ENCODE measurements around the gene NTRK1.
A peak's percentile ranks its signal among the peaks of the same experiment; 100 is the strongest.

The NTRK1 gene

DNA sequence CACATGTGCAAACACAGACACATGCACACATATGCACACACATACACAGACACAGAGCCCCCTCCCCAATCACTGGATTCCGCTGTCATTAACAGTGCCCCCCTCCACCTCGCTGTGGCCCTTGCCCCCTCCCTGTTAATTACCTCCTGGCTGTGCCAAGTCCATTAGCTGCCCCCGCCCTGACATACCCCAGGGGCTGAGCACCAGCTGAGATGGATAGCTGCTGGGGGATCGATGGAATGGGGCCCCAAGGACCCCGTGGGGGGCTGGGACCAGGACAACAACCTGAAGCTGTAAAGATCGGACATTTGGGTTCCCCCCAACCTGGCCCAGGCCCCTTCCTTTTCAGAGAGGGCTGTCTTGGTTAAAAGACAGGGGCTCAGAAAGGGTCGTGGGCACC, 23.3 kb downstream of the NTRK1 start:
- no peak for DNase-seq

DNA sequence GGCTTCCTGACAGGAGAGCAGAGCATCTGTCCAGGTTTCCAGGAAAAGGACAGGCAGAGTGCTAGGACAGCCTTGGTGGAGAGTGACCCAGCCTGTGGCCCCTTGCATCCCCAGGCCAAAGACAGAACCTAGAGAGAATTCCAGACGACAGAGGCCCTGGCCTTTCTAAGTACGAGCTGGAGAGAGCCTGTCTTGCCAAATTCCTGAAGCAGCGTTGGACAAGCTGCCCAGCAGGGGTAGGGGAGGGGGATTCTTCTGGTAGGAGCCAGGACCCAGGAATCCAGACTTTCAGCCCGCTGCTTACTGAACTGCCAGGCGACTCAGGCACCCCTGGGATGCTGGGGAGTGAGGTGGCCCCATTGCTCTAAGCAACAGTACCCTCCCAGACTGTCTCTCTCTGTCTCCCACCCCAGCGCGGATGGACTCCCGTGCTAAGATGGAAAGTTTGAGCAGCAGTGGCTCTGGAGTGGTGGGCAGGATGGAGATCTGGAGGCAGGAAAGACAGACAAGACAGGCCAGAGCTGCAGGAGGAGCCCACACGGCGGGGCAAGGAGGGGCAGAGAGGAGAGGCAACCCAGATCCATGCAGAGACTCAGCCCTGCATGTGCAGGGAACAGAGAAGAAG, 24.0 kb downstream of the NTRK1 start:
- DNase-seq, result no peak

DNA sequence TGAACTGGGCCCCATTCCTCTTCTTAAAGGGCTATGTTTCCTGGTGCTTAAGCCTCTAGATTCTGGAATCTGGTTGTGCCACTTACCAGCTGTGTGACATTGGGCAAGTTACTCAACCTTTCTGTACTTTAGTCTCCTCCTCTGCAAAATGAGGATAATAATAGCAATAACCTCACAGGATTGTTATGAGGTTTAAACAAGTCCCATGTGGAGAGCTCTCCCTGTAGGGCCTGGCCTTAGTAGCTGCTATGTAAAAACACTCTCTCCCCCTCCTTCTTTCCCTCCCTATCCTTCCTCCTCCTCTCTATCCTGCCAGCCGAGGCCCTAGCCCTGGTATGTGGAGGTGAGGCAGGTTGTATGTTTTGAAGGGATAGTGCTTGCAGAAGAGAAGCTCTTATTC, 24.6 kb downstream of the NTRK1 start:
- no peak for DNase-seq

DNA sequence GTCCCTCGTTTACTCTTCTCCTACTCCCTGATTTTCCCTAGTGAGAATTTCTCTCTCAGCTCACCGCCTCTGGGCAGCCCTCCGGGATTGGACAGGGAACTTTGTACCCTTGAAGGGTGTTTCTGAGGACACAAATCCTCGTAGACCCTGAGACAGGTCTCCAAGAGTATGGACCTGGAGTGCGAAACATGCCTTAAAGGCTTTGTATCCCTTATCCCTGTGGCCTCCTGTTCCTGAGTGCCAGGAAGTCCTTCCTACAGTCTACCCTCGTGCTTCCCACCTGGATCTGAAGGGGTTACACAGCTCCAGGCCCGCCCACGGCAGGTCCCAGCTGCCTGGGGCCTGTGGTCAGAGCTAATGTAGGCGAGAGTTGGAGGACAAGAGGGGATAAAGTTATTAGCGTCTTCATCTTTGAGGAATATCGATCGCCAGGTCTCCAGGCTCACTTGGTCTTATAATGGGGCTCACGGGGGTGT, 25.3 kb downstream of the NTRK1 start:
- DNase-seq, result no peak

DNA sequence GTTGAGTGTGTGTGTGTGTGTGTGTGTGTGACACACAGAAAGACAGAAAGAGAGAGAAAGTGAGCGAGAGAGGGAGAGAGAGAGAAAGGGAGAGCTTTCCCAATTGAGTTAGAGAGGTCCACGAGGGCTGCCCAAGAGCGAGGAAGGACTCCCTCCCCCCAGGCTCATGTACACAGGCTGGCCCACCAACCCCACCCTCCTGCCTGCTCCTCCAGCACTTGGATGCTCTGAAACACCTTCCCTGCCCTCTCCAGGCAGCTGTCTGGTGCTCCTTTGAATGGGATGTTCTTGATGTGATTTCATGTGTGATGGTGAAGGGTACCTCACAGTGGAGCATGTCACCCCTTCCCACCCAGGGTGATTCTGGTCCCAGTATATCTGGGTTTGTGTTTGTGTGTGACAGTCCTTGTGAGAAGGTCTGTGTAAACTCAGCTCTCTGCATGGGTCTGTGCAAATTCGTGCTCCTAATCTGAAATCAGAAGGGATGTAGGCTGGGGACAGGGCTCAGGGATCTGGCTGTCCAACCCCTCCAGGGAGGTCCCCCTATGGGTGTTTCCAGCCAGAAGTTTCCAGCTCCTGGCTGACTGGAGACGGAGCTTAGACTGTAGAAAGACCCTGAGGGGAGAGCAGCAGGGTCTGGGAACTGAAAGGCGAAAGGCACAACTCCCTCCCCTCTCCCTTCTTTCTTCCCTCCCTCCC, 26.1 kb downstream of the NTRK1 start:
- no peak for DNase-seq

DNA sequence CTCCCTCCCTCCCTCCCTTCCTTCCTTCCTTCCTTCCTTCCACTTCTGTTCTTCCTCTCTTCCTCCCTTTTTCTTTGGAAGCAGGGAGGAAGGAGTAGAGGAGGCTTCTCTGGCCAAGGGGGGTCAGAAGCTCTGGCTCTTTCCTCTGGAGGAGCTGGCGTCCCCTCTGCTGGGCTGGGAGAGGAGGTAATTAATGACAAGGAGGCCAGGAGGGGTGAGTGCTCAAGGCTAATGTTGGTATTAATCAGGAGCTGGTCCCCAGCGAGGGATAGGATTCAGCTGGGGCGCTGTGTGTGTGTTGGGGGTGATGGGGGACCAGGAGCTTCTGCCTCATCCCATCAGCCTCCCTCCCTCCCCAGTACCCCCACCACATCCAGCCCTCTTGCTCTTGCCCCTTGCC, 26.7 kb downstream of the NTRK1 start:
- DNase-seq, result no peak

DNA sequence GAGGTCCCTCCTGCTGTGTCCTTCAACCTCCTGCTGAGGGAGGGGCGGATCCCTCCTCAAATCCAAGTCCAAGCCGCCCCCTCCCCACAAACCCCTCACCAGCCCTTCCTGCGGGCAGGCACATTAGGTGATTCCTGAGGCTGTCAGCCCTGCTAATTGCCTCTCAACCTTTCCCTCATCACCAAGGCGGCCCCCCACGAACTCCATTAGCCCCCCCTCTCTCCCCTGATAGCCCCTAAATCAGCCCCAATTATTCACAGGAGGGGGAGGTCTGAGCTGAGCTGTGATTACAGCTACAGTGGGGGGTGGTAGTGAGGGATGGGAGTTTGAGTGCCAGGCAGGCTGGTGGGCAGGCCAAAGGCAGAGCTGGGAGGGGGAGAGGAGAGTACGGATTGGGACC, 27.1 kb downstream of the NTRK1 start:
- DNase-seq, result no peak

DNA sequence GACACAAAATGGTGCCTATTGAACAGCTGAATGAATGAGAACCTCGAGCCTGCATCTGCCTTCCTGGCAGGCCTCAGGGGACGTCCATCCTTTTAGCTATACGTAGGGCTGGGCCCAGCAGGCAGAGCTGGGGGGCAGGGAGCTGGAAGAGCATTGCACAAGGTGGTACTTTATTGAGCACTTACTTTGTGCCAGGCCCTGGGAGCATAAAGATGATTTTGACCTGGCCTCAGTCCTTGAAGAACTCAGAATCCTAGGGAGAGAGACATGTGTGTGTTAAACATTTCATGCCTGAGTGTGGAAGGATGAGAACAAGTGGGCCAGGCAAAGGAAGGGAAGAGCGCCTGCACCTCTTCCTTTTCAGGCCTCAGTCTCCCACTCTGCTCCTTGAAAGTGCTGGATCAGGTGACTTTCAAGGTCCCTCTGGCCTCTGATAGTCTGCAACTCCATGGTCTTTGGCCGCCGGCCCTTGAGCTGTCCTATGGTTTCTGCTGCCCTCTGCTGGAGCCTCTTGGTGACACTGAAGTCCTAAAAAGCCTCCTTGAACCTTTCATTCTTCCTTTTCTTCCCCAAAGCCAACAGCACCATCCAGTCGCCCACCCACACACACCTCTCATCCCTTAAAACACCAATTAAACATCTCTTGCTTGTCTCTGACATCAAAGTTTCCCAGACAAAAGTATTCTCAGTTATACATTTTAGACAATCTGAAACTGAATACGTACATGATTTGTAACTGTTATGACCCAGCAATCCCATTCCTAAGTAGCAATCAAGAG, 29.3 kb downstream of the NTRK1 start:
- DNase-seq, result peak; percentile 49

DNA sequence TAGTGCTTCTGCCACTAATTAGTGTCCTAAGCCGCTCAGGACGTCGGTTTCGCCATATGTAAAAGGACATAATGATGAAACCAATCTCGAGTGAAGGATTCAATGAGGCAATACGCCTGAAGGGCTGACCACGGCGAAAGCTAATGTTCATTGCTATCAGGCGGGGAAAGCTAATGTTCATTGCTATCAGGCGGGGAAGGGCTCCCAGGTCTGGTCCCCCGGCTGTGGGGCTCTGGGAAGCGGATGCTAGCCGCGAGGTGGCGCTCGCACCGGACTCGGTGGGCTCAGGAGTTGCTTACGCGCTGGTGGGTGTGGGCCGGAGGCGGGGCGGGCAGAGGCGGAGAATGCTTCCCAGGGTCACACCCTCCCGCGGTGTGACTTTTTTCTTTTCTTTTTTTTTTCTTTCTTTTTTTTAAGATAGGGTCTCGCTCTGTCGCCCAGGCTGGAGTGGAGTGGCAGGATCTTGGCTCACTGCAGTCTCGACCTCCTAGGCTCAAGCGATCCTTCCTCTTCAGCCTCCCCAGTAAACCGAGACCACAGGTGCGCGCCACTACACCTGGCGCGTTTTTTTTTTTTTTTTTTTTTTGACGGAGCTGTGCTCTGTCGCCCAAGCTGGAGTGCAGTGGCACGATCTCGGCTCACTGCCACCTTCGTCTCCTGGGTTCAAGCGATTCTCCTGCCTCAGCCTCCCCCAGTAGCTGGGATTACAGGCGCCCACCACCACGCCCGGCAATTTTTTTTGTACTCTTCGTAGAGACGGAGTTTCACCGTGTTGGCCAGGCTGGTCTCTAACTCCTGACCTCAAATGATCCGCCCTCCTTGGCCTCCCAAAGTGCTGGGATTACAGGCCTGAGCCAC, 31.8 kb downstream of the NTRK1 start:
- peak; percentile 81 for DNase-seq

DNA sequence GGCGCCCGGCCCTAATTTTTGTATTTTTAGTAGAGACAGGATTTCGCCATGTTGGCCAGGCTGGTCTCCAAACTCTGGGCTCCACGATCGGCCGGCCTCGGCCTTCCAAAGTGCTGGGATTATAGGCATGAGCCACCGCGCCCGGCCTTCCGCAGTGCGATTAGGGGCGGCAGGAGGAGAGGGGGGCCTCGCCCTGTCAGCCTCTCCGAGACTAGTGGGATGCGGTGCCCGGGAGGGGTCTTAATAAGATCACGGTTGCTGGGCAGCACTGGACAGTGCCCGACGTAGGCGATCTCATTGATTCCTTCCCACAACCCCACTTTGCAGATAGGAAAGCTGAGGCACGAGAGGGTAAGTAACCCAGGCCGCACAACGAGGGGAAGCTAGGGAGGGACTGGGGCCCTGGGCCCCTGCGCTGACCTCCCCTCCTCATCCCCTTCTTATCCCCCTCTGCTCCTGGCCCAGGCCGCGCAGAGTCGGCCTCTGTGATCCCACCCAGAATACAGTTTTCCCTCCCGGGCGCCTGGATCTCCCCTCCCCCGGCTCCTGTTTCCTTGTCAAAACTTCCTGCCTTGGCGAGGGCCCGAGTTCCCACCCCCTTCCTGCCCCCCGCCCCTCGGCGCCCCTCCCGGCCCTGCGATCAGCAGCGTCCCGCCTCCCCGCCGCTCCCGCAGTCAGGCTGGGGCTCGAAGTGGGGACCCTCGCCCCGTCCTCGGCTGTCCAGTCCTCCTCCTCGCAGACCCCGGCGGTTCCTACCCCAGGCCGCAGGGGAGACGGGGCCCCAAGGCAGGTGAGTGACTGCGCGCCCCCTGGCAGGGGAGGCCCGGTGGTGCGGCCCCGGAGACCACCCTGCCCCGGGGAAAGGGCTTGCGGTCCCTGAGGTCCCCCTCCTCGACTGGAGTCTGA, 32.6 kb downstream of the NTRK1 start, which contains the start of gene PEAR1:
TSS of gene PEAR1 (plus strand) at position 671 of the 906 bp plus-strand sequence. CDS start 10,209 bp downstream, outside the sequence.
- DNase-seq, result no peak

DNA sequence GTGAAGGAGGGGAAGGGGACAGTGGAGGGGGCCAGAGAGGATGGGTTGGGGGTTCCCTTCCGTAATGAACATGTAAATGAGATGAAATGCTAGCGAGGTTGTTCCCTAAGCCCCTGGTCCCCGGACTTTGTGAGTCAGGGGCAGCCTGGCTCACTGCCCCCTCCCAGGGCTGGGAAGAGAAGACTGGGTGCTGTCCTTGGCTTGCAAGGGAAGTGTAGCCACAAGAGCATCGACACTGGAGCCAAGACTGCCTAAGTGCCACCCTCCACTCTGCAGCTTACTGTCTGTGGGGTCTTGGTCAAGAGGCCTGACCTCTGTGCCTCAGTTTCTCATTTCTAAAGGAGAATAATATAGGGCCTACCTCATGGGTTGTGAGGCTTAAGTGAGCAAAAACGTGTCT, 33.3 kb downstream of the NTRK1 start:
- no peak for DNase-seq

DNA sequence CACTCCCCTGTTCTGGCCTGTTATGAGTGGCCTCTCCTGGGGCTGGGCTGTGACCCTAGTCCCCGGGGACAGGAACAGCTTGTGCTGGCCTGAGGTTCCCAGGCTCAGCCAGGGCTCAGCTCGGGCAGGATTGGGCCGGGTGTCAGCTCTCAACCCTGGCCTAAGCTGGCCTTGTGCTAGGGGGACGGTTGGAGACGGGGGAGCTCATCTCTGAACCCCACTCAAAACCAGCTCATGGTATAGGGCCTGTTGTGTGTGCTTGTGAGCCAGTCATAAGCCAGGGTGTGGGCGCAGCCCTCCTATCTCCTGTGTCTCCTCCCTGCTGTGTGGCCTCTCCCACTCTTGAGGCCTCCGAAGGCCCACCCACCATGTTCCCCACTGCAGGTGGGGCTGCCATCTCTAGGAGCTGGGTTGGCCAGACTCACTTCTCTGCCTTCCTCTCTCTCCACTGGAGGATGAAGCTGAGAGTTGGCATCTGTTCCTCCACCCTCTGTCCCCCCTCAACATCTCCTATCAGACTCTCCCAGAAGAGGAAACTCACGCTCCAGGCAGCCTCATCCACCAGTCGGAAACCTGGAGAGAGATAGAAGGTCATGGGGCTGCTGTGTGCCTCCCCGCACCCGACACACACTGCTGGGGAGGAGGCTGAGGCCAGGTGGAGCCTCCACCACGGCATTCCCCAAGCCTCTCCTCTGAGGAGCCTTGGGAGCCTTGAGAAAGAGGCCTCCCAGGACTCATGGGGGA, 34.2 kb downstream of the NTRK1 start:
- DNase-seq, result no peak

DNA sequence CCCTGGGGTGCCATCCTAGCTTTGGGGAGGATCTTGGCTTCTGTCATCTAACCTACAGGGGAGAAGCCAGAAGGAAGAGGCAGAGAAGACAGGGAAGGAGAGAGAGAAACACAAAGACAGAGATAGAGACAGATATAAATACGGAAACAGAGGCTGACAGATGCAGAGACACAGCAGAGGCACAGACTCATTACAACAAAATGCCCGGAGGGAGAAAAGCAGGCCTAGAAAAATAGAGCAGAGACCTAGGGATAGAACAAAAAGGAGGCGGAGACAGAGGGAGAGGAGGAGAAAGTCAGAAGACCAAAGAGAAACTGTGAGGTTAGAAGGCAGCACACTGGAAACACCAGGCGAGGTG, 34.8 kb downstream of the NTRK1 start:
- DNase-seq, result no peak

DNA sequence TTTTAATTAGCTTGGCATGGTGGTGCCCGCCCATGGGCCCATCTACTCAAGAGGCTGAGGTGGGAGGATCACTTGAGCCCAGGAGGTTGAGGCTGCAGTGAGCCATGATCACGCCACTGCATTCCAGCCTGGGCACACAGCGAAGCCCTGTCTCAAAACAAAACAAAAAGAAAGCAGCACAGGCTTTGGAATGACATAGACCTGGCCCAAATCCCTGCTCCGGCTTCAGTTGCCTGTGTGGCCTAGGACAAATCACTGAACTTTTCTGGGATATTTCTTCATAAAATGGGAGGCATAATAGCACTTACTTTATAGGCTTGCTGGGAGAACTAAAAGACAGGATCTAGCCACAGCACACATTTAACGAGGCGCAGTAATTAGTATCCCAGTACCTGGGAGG, 35.3 kb downstream of the NTRK1 start:
- DNase-seq, result no peak

DNA sequence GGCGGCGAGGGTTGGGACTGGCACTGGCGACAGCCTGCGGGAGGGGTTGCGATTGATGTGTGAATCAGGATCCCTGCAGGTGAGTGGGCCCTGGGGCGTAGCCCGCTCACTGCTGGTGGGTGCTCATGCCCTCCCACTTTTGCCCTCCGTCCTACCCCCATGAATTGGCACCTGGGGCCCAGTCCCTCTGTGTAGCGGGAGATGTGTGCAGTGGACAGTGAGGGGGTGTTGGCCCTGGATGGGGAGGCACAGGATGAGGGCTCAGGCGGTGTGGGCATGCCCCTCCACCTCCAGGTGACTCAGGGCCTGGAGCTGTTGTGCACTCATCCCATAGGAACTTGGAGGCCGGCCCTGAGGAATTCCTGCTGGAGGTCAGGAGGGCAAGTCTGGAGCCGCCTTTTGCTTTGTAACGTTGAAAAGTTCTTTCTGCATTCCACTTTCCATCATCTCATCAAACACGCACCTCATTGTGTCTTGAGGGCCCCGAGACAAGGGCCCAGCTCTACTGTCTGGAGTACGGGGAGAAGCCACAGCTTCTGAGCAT, 35.9 kb downstream of the NTRK1 start:
- peak; percentile 66 for DNase-seq

DNA sequence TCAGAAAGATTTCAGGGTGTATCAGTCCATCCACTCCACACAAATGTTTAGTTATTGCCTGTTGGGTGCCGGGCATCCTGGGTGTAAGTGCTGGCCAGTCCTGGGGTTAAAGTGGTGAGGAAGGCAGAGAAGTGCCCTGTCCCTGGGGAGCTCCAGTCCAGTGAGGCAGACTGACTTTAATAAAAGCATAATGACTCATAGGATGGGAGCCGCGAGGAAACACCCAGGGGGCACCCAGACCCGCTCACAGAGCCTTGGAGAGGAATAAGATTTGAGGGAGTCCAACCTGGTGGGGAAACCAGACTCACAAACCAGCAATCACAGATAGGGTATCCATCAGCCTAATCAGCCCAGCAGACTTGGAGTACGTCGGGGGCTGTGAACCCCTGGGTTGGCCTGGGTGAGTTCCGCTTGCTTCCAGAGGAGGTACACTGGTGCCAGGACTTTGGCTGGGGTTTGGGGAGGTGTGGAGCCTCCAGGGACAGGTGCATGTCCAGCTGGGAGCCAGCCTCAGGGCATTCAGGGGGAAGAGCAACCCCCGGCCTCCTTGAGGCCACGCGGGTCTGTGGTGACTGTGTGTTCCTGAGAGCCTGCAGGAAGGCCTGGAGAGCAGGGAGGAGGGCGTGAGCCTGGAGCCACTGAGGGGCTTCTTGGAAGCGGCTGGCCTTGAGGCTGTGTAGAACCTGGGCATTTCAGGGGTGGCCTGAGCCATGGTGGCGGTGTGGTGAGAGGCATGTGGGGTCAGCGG, 36.6 kb downstream of the NTRK1 start:
- peak; percentile 49 for DNase-seq

DNA sequence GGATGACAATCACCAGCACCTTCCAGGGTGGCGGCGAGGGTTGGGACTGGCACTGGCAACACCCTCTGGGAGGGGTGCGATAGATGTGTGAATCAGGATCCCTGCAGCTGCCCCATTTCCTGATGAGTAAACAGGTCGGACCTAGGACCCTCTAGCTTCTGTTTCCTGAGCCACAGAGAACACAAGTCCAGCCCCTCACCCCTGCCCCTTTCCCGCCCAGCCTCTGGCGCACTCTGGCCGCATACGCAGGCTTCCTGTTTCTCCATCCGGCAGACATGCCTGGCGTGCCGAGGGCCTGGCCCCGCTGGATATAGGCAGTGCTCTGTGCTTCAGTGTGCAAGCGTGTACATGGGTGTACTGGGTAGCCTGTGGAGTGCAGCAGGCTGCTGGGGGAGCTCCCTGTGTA, 37.5 kb downstream of the NTRK1 start:
- DNase-seq, result no peak

DNA sequence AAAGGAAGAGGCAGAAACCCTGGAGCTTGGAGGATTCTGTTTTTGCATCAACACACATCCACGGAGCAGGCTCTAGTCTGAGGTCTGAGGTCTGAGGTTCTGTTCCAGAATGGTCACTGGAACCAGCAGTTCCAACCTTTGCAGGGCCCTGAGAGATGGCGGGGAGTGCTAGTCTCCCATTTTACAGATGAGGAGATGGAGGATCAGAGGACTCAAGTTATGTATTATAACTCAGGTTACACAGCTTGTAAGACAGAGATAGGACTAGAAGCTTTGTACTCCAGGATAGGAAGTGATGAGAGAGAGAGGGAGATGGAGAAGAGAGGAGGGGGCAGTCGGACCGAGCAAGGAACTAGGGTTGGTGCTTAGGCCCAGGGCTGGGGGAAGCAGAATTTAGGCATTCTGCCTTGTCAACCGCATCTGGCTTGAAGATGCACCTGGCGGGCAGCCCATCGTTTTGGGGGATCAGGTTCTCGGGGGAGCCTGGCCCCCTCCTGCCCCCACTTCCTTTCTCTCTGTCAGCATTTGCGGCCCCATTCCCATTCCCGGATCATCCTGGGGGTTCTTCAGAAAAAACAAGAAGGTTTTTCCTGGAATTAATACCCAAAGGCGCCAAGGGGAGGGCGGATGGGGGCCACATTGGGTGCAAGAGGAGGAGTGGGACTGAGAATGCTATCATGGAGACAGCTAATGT, 38.5 kb downstream of the NTRK1 start:
- no peak for DNase-seq

DNA sequence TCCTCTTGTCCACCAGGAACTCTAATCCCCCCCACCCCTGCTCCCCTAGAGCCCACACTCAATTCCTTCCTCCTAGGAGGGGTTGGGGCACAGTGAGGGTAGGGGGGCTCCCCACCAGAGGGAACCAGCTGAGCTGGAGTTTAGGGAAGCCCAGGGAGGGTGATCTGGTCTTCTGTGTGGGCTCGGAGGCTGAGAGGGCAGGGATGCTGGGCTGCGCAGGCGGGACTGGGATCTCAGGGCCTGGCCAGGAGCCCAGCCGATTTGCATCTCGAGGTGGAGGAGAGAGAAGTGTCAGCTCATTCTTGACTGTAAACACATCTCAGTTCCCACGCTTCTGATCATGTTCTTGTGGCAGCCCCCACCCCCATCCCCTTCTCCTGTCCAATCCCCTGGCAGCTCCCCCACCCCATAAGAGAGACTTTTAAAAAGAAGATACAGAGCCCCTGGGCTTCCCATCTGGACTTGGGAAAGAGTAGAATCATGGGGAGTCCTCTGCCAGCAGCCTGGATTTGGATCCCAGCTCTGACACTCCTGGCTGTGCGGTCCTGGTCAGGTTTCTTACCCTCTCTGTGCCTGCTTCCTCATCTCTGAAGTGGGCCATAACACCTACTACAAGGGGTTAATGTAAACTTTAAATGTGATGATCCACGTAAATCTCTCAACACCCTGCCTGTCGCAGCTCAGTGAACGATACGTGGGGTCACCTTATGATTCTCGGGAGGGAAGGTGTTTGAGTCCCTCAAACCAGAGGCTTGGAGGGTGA, 39.5 kb downstream of the NTRK1 start:
- DNase-seq, result no peak

Measured in T1000 (cell line).